GM18870 (cell line): ENCODE data around the gene IVNS1ABP.
"Not testable (repeated sequence)": the region's sequence is repeated elsewhere in the genome, so short reads cannot be mapped to it uniquely, and the experiment has no call there.

ENCODE experiments used
- ATAC-seq: cut with Tn5 transposase; IDR thresholded peaks from one replicate; pipeline ENCODE4 v1.9.1; 2021; ENCODE audit warnings: moderate library complexity; ENCODE audit not compliant: unreplicated experiment

IVNS1ABP gene

GRCh38 chr1:185258676-185259075 is 58.4 kb downstream of the IVNS1ABP start:
- no peak for ATAC-seq

GRCh38 chr1:185257950-185258208 is 59.2 kb downstream of the IVNS1ABP start:
- ATAC-seq = no peak

GRCh38 chr1:185257116-185257949 is 59.7 kb downstream of the IVNS1ABP start:
- not testable (repeated sequence) for ATAC-seq

- ATAC-seq = not testable (repeated sequence)
Observed at GRCh38 chr1:185255595-185255994, 61.4 kb downstream of the IVNS1ABP start.

GRCh38 chr1:185252404-185252803 is 64.6 kb downstream of the IVNS1ABP start:
- not testable (repeated sequence) for ATAC-seq

- ATAC-seq = not testable (repeated sequence)
Observed at GRCh38 chr1:185251928-185252327, 65.1 kb downstream of the IVNS1ABP start.

- no peak for ATAC-seq
Observed at GRCh38 chr1:185250063-185250462, 67.0 kb downstream of the IVNS1ABP start.

GRCh38 chr1:185249563-185249962 is 67.5 kb downstream of the IVNS1ABP start:
- no peak for ATAC-seq
